ENCODE measurements around the gene NR6A1.

GRCh38 chr9:124812441-124812876, 41.3 kb upstream of the NR6A1 start:
- TF ChIP-seq POLR2AphosphoS5 (IDR thresholded peaks at IDR 0.05; ENCODE audit: borderline replicate concordance, low read depth, low read length): no peak
- TF ChIP-seq EZH2 (IDR thresholded peaks at IDR 0.05): no peak
- TF ChIP-seq FOXP2 (optimal IDR thresholded peaks at IDR 0.05; ENCODE audit: control extremely low read depth, extremely low read length, insufficient read depth): no peak
